ENCODE data around the gene MKI67.

MKI67 gene

DNA sequence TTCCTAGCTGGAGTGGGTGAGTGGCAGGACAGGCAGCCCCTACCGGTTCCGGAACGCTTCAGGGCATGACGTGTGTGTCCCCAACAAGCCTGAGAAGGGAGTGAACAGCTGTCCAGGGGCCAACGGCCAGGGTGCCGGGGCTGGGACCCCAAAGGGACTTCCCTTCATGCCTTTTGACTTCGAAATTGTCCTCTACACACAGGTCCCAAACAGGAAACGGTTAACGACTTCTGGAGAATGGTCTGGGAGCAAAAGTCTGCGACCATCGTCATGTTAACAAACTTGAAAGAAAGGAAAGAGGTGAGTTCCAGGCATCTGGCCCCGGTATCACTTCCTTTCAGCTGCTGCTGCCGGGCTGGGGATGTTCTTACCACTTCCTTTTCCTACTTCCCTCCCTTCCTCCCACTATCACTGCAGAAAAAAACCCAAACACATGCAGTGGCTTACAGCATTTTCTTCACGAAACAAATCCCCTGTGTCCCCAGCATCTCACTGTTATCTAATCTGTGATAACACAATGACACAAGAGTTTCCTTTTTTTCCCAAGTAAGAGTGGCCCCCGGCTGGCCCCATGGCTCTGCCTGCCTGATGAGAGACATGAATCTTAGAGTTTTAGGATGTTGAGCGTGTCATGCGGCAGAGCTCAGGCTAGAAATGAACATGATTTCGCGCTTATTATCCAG, 63.2 kb downstream of the MKI67 start:
- no peak for DNase-seq

- DNase-seq, result no peak
These were observed 63.8 kb downstream of the MKI67 start for GRCh38 chr10:128062331-128062880.

DNA sequence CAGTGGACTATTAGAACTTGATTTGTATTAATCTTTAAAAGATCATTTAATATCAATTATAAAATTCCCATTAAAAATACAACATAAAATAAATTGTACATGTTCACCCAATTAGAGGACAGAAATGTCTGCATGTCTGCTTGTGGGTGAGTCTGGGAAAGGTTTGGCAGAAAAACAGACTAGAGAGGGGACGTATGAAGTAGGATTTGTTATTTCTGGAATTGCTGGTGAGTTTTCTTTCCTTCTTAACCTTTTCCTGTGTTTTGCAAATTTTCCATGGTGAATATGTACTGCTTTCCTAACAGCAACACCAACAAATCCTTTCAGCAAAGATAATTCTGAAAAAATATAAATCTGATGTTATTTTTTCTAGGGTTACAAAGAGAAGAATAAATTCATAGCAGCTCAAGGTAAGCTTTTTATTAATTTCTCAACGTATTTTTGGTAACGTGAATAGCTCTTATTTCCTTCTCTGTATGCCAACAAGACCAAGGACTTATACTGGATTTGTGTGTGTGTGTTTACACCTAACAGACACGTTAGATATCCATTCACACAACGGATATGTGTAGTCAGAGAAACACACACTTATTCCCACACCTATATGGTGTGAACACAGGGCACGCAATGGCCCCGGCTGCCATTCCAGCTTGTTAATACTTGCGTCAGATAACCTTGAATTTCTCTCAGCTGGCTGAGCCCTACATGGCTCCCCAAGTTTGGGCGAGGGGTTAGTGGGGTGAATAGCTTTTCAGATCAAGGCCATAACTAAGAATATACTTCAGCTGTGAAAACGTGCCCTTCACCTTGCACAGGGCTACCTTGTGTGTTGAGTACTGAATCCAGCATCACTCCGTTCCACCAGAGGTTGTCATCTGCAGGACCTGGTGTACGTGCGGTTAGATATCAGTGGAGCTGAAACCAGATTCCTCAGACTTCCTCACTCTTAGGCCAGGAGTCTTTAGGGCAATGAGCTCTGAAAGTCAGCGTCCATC, 64.6 kb downstream of the MKI67 start:
- no peak for DNase-seq

GRCh38 chr10:128060341-128061250, 65.6 kb downstream of the MKI67 start:
- DNase-seq, result no peak

- DNase-seq, result no peak
These were observed 66.3 kb downstream of the MKI67 start for GRCh38 chr10:128059982-128060293.

DNA sequence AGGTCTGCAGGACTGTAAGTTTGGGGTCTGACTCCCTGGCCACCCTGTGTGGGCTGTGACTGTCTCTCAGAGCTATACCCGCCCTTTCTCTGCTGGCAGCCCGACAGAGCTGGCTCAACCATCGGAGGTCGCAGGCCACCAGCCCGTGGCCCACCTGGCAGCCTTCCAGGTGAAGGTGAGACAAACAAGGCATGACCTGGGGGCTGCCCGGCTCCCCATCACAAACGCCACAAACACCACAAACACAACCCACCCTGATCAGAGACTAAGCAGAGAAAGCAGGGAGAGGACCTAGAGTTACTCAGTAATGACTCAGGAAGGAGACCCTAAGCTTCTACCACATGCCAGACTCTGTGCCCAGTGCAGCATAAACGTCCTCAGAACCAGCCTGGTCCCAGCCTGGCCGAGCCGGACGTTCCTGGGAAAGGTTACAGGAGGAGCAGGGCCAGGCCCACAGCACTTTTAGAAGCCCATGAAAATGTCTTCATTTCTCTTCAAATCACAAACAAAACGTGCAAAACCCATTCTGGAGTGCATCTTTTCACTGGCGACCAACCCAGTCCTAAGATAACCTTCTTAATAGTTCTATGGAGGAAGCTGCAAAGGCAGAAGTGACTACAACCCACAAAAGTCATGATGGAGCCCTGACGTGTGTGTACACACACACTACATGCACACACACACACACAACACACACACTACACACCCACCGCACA, 66.8 kb downstream of the MKI67 start:
- no peak for DNase-seq

DNA sequence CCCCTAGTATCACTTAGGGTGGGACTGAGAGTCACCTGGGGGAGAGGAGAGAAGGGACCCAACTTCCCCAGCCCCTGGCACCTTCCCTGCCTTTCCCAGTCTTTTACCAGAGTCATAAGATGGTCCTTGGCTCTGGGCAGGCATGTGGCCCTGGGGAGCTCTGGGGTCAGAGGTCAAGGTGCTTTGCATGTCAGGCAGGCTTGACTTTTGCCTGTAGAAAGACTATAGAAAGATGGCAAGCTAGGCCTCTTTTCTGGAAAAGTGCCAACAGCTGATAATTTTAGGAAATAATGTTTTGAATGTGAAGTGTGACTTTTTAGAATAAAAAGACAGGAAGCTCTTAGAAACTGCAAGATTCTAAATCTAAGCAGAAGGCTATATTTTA, 67.5 kb downstream of the MKI67 start:
- DNase-seq, result no peak

DNA sequence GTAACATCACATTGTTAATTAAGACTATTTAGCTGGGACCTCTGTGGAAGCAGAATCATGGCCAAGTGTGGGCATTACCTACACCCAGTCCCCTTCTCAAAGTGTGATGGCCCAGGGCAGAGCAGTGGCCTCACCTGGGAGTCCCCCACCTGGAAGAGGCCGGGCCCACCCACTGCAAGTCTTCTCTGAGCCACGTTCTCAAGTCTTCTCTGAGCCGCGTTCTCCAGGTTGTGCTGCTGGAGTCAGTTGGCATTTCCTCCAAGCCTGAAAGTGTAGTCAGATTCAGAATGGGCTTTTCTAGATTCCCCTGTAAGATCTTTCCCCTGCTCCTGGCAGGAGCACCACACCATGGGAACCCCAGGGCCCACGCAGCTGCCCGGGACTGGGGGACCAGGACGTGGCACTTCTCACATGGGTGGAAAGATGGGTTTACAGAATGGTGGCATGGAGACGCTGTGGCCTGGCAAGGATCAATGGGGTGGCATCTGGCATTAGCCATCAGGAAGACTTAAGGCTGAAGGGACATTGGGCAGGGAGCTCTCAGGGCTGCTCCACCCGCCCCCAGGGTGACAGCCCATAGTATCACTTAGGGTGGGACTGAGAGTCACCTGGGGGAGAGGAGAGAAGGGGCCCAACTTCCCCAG, 68.0 kb downstream of the MKI67 start:
- no peak for DNase-seq

DNA sequence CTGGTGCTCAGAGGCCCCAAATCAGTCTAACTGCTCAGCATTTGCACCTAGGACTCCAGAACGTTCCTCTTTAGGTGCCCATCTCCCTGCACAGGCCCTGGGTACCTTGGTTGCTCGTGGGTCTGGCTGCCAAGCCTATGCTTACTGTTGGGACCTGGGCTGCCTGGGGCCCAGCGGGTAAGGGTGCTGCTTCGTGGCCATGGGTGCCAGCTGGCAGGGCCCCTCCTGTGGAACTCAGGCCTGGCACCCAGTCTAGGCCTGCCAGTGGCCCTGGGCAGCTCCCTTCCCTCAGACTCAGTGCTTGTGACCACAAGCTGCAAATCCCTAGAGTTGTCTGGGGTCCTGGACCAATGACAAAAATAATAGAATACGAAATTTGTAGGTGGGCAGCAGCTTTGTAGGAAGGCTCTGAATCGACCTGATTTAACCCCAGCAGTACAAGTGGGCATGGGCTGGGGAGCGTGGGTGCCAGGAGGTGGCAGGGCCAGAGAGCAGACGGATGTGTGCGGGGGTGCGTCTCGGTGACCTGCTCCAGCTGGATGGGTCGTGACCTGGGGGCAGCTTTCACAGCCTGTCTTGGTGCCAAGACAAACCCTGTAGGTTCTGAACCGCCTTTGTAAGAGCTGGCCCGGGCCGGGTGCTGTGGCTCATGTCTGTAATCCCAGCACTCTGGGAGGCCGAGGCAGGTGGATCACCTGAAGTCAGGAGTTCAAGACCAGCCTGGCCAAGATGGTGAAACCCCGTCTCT, 69.7 kb downstream of the MKI67 start:
- no peak for DNase-seq

GRCh38 chr10:128055061-128055868, 71.0 kb downstream of the MKI67 start:
- no peak for DNase-seq

DNA sequence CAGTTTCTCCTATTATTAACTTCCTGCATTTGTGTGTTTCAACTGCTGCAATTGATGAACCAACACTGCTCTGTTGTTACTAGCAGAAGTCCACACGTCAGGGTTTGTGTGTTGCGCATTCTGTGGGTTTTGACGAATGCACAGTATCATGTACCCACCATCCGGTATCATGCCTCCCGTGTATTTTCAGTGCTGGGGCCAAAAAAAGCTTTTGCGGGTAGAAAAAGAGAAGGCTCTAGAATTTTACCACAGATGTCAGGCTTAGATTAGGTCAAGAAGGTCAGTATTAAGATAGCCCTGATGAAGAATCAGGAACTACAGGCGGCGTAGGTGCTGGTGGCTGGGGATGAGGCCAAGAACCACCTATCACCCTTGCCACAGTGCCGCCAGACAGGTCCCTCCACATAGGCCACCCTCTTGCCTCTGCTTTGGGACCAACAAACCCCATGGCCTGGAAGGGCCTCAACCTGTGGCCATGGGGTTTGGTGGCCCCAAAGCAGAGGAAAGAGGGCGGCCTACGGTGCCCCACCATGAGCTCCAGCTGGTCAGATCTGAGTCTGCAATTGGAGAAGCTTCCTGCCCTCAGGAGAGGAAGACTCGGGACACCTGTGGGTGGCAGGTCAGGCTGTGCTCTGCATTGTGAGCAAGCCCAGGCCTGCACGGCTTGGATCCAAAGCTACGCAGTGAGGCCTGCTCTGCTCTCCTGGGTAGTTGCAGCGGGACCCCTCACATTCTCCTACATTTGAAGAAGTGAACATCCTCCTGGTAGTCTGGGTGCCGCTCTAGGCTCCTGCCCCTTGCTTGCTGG, 71.9 kb downstream of the MKI67 start:
- DNase-seq, result no peak

- DNase-seq, result no peak
These were observed 72.9 kb downstream of the MKI67 start for GRCh38 chr10:128053356-128053755.

DNA sequence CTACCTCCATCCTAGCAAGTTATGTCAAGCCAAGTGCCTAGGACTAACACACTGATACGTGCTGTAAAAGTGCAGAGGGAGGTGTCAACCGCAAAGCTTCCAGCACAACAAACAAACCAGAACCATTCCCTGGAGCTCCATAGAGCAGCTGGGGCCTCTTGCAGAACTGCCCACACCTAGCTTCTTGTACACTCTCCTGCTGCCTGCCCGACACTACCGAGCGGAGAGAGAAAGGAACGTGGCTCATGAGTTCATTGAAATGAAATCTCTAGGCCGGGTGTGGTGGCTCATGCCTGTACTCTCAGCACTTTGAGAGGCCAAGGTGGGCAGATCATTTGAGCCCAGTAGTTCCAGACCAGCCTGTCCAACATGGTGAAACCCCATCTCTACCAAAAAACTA, 73.5 kb downstream of the MKI67 start:
- no peak for DNase-seq

DNA sequence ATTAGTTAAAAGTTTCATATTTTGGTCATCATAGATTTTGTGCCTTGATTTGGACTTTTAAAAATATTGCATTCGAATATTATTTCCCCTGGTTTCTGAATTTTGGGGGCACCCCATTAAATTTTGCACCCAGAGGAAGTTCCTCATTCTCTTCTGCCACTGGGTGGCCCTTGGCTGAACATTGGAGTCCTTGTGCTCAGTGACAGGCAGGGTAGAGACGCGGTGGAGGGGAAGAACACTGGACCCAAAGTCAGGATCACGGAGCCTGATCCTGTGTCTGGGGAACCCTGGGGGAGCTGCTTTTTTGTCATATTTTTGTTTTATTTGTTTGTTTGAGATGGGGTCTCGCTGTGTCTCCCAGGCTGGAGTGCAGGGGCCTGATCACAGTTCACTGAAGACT, 74.7 kb downstream of the MKI67 start:
- DNase-seq, result no peak

- DNase-seq, result no peak
These were observed 75.3 kb downstream of the MKI67 start for GRCh38 chr10:128050936-128051335.

DNA sequence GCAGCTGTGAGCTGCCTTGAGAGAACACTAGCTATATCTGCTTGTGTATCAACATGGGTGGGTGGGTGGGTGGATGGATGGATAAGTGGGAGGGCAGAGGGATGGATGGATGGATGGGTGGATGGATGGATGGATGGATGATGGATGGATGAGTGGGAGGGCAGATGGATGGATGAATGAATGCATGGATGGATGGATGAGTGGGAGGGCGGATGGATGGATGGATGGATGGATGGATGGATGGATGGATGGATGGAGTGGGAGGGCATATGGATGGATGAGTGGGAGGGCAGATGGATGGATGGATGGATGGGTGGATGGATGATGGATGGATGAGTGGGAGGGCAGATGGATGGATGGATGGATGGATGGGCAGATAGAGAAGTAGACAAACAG, 76.1 kb downstream of the MKI67 start:
- no peak for DNase-seq

GRCh38 chr10:128049226-128050120, 76.8 kb downstream of the MKI67 start:
- no peak for DNase-seq

DNA sequence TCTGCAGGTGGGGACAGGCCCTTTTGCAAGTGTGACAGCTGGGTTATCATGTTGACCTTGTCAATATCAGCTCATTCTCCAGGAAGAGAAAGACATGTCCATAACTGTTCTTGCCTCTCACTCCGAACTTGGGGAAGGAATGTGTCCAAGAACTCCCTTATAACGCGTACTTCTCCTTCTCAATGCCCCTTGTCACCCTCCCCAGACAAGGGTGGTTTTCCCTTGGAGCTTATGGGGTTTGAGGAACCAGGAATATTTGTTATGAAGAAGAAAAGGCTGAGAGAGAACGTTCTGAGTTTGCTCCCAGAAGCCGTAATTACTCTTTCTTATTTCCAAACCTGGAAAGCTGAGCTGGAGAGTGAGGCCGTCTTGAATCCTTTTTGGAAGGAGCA, 77.4 kb downstream of the MKI67 start:
- DNase-seq, result no peak
